ENCODE results near the gene POLN.

POLN gene
- 0.17 to 0.19 (median 0.17) reads per million in 3 donors for total RNA-seq

DNA sequence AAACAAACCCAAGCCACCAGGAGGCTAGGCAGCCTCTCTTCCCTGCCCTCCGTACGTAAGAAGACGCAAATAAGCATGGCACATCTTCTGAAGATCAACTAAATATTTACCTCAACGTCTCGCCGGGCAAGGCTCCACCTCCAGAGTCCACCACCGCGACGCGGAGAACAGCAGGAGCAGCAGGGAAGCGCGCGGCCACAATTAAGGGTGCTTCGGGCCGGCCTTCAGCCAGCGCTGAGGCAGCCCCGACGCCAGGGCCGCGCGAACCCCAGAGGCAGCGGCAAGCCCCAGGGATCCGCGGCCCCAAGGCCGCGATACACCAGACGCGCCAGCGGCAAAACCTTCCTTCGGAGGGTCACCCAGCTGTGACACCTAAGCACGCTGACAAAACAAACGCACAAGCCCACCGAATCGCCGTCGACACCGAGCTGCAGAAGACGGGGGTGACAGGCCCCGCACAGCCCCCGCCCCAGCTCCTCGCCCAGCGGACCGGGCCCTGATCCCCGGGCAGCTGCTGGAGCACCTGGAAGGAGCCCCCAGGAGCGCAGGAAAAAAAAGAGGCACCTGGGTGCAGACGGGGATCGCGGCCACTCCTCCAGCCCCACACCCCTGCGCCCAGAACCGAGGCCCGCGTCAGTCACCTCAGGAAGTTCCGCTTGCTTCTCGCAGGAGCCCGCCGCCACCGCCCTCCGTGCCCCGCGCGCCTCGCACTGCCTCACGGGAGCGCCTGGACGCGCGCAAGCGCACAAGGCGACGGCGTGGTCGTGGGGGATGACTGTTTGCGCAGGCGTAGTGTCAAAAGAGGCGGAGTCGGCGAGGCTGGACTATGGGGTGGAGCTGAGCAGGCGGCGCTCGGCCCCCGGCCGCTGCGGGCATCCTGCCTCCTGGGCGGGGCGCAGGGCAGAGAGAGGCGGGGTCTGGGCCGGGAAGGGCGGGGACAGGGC, at the start of gene POLN, which contains the start of gene HAUS3:
POLN (minus strand) TSS at position 712 of the 944 bp plus-strand sequence. CDS start 12,890 bp downstream, outside the sequence.
HAUS3 (minus strand) TSS at position 712 of the 944 bp plus-strand sequence. CDS start 1,175 bp downstream, outside the sequence.
- Histone ChIP-seq H3K27ac (ENCODE audit: insufficient read depth, low read length, poor library complexity, severe bottlenecking) (peak within 1 kb of the TSS; percentile 85), H3K4me1 (ENCODE audit: control insufficient read depth, insufficient read depth, low read length, poor library complexity, severe bottlenecking) (peaks cover 16% of the 10 kb centered on the region), H3K4me3 (ENCODE audit: insufficient read depth, low read depth, low read length, poor library complexity, severe bottlenecking) (peak within 1 kb of the TSS; percentile 89), H3K9me3 (ENCODE audit: control insufficient read depth, low read length) (no peaks in the 10 kb centered on the region), H3K36me3 (ENCODE audit: control insufficient read depth, insufficient read depth, low read length) (peaks cover 10% of the 10 kb centered on the region), H3K27me3 (replicated peaks; ENCODE audit: control insufficient read depth, insufficient read depth, low read length, poor library complexity, severe bottlenecking) (no peaks in the 10 kb centered on the region)
- peak; percentile 99 to 100 (median 99) for DNase-seq

DNA sequence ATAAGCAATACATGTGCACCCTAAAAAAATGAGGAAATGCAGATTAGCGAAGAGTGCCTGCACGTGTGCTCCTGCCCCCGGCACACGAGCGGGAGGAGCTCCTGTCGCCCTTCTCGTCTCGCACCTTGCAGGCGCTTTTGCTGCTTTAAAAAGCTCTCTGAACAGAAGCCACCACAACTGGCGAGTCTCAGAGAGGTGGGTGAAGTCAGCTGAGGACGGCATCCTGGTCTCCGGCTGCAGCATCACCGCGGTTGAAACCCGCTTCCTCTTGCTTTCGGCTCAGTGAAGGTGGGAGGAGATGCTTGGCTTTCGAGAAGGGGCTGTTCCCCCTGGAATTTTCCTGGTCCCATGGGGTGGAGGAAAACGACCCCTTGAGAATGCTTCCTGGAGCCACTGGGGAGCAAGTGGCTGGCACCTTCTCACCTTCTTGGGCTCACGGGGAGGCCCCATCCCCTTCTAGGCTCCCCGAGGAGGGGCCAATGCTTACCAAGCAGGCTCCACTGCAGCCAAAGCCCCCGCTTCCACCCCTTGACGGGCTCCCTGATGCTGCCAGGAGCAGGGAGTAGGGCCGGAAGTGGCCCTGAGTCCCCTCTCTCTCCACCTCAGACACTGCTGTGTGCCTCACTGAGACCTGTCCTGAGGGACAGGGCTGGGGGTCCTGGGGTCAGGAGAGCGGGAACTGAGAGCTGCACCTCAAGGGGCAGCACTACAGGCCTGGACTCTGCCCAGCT, 49.2 kb upstream of the POLN start:
- DNase-seq: peak; percentile 67 to 81 (median 78)
- Histone ChIP-seq H3K36me3 (ENCODE audit: control insufficient read depth, insufficient read depth, low read length) (no peaks in the 10 kb centered on the region), H3K4me3 (ENCODE audit: insufficient read depth, low read depth, low read length, poor library complexity, severe bottlenecking) (no peak overlapping the region), H3K9me3 (ENCODE audit: control insufficient read depth, low read length) (no peaks in the 10 kb centered on the region), H3K27ac (ENCODE audit: insufficient read depth, low read length, poor library complexity, severe bottlenecking) (peak overlapping the region; percentile 73), H3K27me3 (replicated peaks; ENCODE audit: control insufficient read depth, insufficient read depth, low read length, poor library complexity, severe bottlenecking) (no peaks in the 10 kb centered on the region), H3K4me1 (ENCODE audit: control insufficient read depth, insufficient read depth, low read length, poor library complexity, severe bottlenecking) (peaks cover 34% of the 10 kb centered on the region)

DNA sequence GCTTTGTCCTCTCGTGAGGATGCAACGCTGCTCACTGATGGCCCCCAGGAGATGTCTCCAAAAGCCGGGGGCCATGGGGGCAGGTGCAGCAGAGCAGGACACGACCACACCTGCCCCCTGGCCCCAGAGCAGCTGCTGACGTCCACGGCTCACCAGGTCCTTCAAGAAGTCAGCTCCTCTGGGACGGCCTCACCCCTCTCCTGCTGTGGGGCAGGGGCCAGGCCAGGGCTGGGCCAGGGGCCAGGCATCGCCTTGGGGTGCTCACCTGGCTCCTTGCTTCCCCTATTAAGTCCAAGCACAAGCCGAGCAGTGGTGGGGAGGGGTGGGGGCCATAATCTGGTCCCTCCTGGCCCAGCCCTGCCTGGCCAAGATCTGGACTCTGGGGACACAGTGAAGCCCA, 48.6 kb upstream of the POLN start:
- Histone ChIP-seq H3K4me1 (ENCODE audit: control insufficient read depth, insufficient read depth, low read length, poor library complexity, severe bottlenecking) (peaks cover 34% of the 10 kb centered on the region), H3K9me3 (ENCODE audit: control insufficient read depth, low read length) (no peaks in the 10 kb centered on the region), H3K4me3 (ENCODE audit: insufficient read depth, low read depth, low read length, poor library complexity, severe bottlenecking) (no peak overlapping the region), H3K36me3 (ENCODE audit: control insufficient read depth, insufficient read depth, low read length) (no peaks in the 10 kb centered on the region), H3K27me3 (replicated peaks; ENCODE audit: control insufficient read depth, insufficient read depth, low read length, poor library complexity, severe bottlenecking) (no peaks in the 10 kb centered on the region), H3K27ac (ENCODE audit: insufficient read depth, low read length, poor library complexity, severe bottlenecking) (peak overlapping the region; percentile 73)
- no peak for DNase-seq

DNA sequence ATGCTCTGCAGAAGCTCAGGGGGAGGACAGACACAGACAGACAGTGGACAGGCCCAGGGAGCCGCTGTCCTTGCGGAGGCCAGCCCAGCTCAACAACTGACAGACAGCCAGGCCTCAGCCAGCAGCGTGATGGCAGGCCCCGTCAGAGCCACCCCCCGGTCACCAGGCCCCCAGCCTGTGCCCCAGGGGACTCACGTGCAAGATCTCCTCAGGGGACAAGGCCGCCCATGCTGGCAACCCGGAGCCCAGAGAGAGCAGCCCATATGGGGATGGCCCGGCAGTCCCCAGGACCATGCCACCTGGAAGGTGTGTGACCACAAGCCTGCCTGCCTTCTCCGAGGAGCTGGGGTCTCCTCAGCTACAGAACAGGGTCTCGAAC, 48.0 kb upstream of the POLN start:
- H3K36me3 ChIP-seq (ENCODE audit: control insufficient read depth, insufficient read depth, low read length): no peaks in the 10 kb centered on the region
- no peaks in the 10 kb centered on the region for H3K9me3 ChIP-seq (ENCODE audit: control insufficient read depth, low read length)
- peak overlapping the region; percentile 73 for H3K27ac ChIP-seq (ENCODE audit: insufficient read depth, low read length, poor library complexity, severe bottlenecking)
- no peak overlapping the region for H3K4me3 ChIP-seq (ENCODE audit: insufficient read depth, low read depth, low read length, poor library complexity, severe bottlenecking)
- H3K27me3 ChIP-seq (replicated peaks; ENCODE audit: control insufficient read depth, insufficient read depth, low read length, poor library complexity, severe bottlenecking): no peaks in the 10 kb centered on the region
- DNase-seq: no peak
- peaks cover 30% of the 10 kb centered on the region for H3K4me1 ChIP-seq (ENCODE audit: control insufficient read depth, insufficient read depth, low read length, poor library complexity, severe bottlenecking)

DNA sequence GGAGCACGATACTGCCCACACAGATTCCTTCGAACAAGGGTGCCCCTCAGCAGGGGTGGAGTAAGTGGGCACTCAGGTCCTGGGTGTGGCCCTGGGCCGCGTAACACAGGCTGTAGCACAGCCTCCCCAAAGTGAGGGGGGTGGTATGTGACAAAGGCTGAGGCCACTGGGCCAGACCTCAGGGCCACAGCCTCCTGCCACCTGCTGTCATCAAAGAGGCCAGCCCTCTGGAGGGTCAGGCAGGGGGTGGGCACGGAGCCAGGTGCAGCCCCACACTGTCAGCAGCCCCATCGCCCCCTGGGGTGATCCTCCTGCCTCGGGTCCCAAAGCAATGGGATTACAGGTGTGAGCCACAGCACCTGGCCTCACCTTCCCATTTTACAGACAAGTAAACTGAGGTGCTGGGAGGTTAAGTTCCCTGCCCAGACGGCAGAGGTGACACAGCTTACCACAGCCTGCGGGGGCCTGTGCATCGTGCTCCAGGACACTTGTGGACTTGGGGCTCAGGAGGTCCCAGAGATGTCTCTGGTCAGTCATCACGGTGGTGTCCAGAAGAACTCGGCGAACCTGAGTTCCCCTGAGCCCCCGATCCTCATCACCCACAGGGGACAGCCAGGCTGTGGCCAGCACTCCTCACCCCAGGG, 47.5 kb upstream of the POLN start:
- Histone ChIP-seq H3K27me3 (replicated peaks; ENCODE audit: control insufficient read depth, insufficient read depth, low read length, poor library complexity, severe bottlenecking) (no peaks in the 10 kb centered on the region), H3K4me1 (ENCODE audit: control insufficient read depth, insufficient read depth, low read length, poor library complexity, severe bottlenecking) (peaks cover 30% of the 10 kb centered on the region), H3K9me3 (ENCODE audit: control insufficient read depth, low read length) (no peaks in the 10 kb centered on the region), H3K4me3 (ENCODE audit: insufficient read depth, low read depth, low read length, poor library complexity, severe bottlenecking) (no peak overlapping the region), H3K36me3 (ENCODE audit: control insufficient read depth, insufficient read depth, low read length) (no peaks in the 10 kb centered on the region), H3K27ac (ENCODE audit: insufficient read depth, low read length, poor library complexity, severe bottlenecking) (peak overlapping the region; percentile 73)
- no peak for DNase-seq

DNA sequence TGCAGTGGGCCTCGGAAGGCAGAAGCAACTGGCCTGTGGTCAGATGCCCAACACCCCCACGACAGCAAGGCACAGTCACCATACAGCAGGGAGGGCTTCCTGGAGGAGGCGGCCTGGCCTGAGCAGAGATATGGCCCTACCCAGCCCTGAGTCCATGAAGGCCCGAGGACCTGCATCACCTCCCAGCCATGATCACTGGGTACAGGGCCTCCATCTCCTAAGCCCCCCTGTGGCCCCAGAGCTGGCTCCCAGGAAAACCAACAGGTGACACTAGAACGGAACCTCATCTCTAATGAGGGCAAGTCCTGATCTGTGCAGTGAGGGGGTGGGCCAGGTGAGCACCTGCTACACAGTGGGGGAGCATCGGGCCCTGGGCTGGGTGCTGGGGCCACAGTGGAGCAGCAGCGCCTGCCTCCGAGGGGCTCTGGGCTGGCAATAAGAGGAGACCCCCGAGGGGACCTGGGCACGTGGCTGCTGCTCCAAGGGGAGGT, 46.2 kb upstream of the POLN start:
- Histone ChIP-seq H3K27ac (ENCODE audit: insufficient read depth, low read length, poor library complexity, severe bottlenecking) (no peak overlapping the region), H3K9me3 (ENCODE audit: control insufficient read depth, low read length) (no peaks in the 10 kb centered on the region), H3K36me3 (ENCODE audit: control insufficient read depth, insufficient read depth, low read length) (no peaks in the 10 kb centered on the region), H3K27me3 (replicated peaks; ENCODE audit: control insufficient read depth, insufficient read depth, low read length, poor library complexity, severe bottlenecking) (no peaks in the 10 kb centered on the region), H3K4me3 (ENCODE audit: insufficient read depth, low read depth, low read length, poor library complexity, severe bottlenecking) (no peak overlapping the region), H3K4me1 (ENCODE audit: control insufficient read depth, insufficient read depth, low read length, poor library complexity, severe bottlenecking) (peaks cover 33% of the 10 kb centered on the region)
- no peak for DNase-seq

DNA sequence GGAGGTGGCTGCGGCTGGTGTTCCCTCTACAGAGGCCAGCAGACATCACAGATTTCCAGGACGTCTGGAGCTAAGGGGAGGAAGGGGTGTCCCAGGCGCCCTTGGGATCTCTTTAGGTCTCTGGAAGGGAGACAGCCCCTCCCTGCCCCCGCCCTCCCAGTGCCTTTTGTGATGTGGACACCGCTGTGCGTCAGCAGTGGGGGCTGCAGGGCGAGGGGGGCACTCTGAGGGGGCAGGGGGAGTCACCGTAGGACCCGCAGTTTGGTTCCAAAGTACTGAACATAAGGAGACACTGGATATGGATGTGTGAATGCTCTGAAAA, 45.6 kb upstream of the POLN start:
- H3K9me3 ChIP-seq (ENCODE audit: control insufficient read depth, low read length): no peaks in the 10 kb centered on the region
- H3K4me3 ChIP-seq (ENCODE audit: insufficient read depth, low read depth, low read length, poor library complexity, severe bottlenecking): no peak overlapping the region
- no peak overlapping the region for H3K27ac ChIP-seq (ENCODE audit: insufficient read depth, low read length, poor library complexity, severe bottlenecking)
- H3K36me3 ChIP-seq (ENCODE audit: control insufficient read depth, insufficient read depth, low read length): no peaks in the 10 kb centered on the region
- no peaks in the 10 kb centered on the region for H3K27me3 ChIP-seq (replicated peaks; ENCODE audit: control insufficient read depth, insufficient read depth, low read length, poor library complexity, severe bottlenecking)
- H3K4me1 ChIP-seq (ENCODE audit: control insufficient read depth, insufficient read depth, low read length, poor library complexity, severe bottlenecking): peaks cover 37% of the 10 kb centered on the region
- DNase-seq: no peak

DNA sequence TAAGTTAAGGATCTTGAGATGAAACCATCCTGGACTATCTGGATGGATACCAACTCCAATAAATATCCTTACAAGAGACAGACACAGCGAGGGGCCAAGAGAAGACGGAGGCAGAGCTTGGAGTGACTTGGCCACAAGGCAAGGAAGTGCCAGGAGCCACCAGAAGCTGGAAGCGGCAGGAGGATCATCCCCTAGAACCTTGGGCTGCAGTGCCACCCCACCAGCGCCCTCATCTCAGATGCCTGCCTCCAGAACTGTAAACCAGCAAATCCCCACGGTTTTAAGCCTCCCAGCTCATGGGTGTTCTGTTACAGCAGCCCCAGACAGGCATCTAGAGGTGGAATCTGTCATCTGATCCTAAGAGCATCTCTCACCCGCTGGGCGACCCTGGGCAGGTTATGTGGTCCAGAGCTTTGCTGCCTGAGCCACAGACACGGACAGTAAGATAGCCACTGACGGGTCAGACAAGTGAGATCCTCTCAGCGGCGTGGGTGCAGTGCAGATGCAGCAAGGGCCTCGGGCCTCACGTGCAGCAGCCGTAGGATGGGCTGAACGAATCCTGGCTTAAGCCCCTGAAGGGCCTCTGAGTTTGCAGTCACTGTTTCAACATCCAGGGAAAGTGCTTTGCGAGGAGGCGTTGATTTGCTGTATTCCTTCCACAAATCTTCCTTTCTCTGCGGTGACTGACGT, 45.1 kb upstream of the POLN start:
- no peaks in the 10 kb centered on the region for H3K36me3 ChIP-seq (ENCODE audit: control insufficient read depth, insufficient read depth, low read length)
- peaks cover 41% of the 10 kb centered on the region for H3K4me1 ChIP-seq (ENCODE audit: control insufficient read depth, insufficient read depth, low read length, poor library complexity, severe bottlenecking)

DNA sequence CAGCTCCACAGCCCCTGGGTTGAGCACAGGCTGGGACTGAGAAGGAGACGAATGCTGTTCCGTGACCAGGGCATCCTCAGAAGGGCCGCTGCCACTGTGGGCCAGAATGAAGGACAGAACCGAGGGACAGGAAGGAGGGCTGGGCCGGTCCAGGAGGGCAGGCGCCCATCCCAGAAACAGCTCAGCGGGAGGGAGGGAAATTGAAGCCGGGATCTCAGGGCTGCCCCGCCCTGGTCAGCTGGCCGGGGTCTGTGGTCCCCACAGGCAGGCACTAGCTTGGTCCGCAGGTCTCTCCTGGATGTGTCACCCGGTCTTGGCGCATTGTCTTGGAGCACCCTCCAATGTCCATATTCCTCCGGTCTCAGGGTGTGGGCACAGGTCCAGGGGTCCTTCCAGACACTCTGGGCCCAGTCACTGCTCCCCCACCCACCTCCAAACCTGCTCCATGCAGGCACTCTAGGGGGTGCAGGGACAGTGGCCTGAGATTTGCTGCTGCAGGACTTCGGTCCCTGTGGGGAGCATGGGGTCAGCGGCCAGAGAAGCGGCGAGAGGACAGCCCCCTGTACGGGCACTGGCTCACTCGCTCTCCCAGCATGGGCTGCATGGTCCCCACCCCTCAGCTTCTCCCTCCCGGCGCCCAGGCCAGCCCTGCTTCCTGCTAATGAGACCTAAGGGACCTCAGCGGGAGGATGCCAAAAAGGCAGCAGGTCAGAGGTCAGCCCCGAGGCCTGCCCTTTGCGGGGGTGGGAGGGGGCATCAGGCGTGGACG, 43.9 kb upstream of the POLN start:
- Histone ChIP-seq H3K4me1 (ENCODE audit: control insufficient read depth, insufficient read depth, low read length, poor library complexity, severe bottlenecking) (peaks cover 40% of the 10 kb centered on the region), H3K27ac (ENCODE audit: insufficient read depth, low read length, poor library complexity, severe bottlenecking) (no peak overlapping the region)
- no peak for DNase-seq

More for the DNA sequence above, 45.1 kb upstream of the POLN start:
- H3K27me3 ChIP-seq (replicated peaks; ENCODE audit: control insufficient read depth, insufficient read depth, low read length, poor library complexity, severe bottlenecking): no peaks in the 10 kb centered on the region
- H3K4me3 ChIP-seq (ENCODE audit: insufficient read depth, low read depth, low read length, poor library complexity, severe bottlenecking): no peak overlapping the region
- no peak for DNase-seq
- H3K9me3 ChIP-seq (ENCODE audit: control insufficient read depth, low read length): no peaks in the 10 kb centered on the region
- H3K27ac ChIP-seq (ENCODE audit: insufficient read depth, low read length, poor library complexity, severe bottlenecking): no peak overlapping the region

More for the DNA sequence above, 43.9 kb upstream of the POLN start:
- Histone ChIP-seq H3K4me3 (ENCODE audit: insufficient read depth, low read depth, low read length, poor library complexity, severe bottlenecking) (no peak overlapping the region), H3K9me3 (ENCODE audit: control insufficient read depth, low read length) (no peaks in the 10 kb centered on the region), H3K36me3 (ENCODE audit: control insufficient read depth, insufficient read depth, low read length) (no peaks in the 10 kb centered on the region), H3K27me3 (replicated peaks; ENCODE audit: control insufficient read depth, insufficient read depth, low read length, poor library complexity, severe bottlenecking) (no peaks in the 10 kb centered on the region)
